ENCODE results near the gene NUDT7. TPM values are rescaled to one million over a fixed set of nuclear protein-coding genes. Genes with fewer than 3 reads are reported as not detected.

Gene NUDT7
- total RNA-seq, 1 experiment from 2014 or later: 7.5 TPM

- no peak for TF ChIP-seq CTCF (IDR thresholded peaks at IDR 0.05)
- no peak for TF ChIP-seq MXD4 (CRISPR knock-in tag; IDR thresholded peaks at IDR 0.05; ENCODE audit: borderline replicate concordance)
- TF ChIP-seq ERG (CRISPR knock-in tag; IDR thresholded peaks at IDR 0.05): no peak
These were observed 23.7 kb downstream of the NUDT7 start (continued) for GRCh38 chr16:77745972-77746371.

GRCh38 chr16:77748421-77749005 lies 26.2 kb downstream of the NUDT7 start:
- peaks cover 3% of the 10 kb centered on the region; the same call in 1 of the 2 replicates for H3K27me3 Mint-ChIP-seq (ENCODE audit: low read depth)
- POLR2A ChIA-PET: no interaction called here
- ATAC-seq (no peak), DNase-seq (ENCODE audit: low spot score) (no peak)
- H3K36me3 Mint-ChIP-seq: no peaks in the 10 kb centered on the region
- CTCF ChIA-PET: no interaction called here
- no peaks in the 10 kb centered on the region for H3K4me1 Mint-ChIP-seq
- H3K27ac Mint-ChIP-seq: no peak overlapping the region
- no peak overlapping the region for H3K4me3 Mint-ChIP-seq
- no peaks in the 10 kb centered on the region for H3K9me3 Mint-ChIP-seq
- TF ChIP-seq IRF2 (CRISPR knock-in tag; IDR thresholded peaks at IDR 0.05; ENCODE audit: borderline replicate concordance, low read depth): no peak
- TF ChIP-seq FOXK1 (CRISPR knock-in tag; IDR thresholded peaks at IDR 0.05): no peak
- TF ChIP-seq CBFB (CRISPR knock-in tag; IDR thresholded peaks at IDR 0.05; ENCODE audit: low read depth): no peak
- no peak for TF ChIP-seq ZNF263 (CRISPR knock-in tag; IDR thresholded peaks at IDR 0.05; ENCODE audit: low read depth)
- no peak for TF ChIP-seq OVOL2 (CRISPR knock-in tag; IDR thresholded peaks at IDR 0.05; ENCODE audit: borderline replicate concordance)
- TF ChIP-seq EMX1 (CRISPR knock-in tag; IDR thresholded peaks at IDR 0.05): no peak
- no peak for TF ChIP-seq ERG (CRISPR knock-in tag; IDR thresholded peaks at IDR 0.05)
- no peak for TF ChIP-seq ATF6 (CRISPR knock-in tag; IDR thresholded peaks at IDR 0.05)
- no peak for TF ChIP-seq ESRRA (CRISPR knock-in tag; IDR thresholded peaks at IDR 0.05; ENCODE audit: borderline replicate concordance)
- no peak for TF ChIP-seq USF1 (CRISPR knock-in tag; IDR thresholded peaks at IDR 0.05)
- TF ChIP-seq ZNF317 (CRISPR knock-in tag; IDR thresholded peaks at IDR 0.05; ENCODE audit: borderline replicate concordance, low read depth): no peak
- no peak for TF ChIP-seq RORB (CRISPR knock-in tag; IDR thresholded peaks at IDR 0.05)
- no peak for TF ChIP-seq CREM (CRISPR knock-in tag; IDR thresholded peaks at IDR 0.05)
- TF ChIP-seq ZNF281 (CRISPR knock-in tag; IDR thresholded peaks at IDR 0.05): no peak
- TF ChIP-seq ZNF532 (CRISPR knock-in tag; IDR thresholded peaks at IDR 0.05; ENCODE audit: borderline replicate concordance): no peak
- TF ChIP-seq E2F1 (CRISPR knock-in tag; IDR thresholded peaks at IDR 0.05): no peak
- no peak for TF ChIP-seq ZNF396 (CRISPR knock-in tag; IDR thresholded peaks at IDR 0.05; ENCODE audit: borderline replicate concordance)
- no peak for TF ChIP-seq TCF7 (CRISPR knock-in tag; IDR thresholded peaks at IDR 0.05; ENCODE audit: low read depth)
